Measurements from ENCODE around the gene B9D1.

Gene B9D1

DNA sequence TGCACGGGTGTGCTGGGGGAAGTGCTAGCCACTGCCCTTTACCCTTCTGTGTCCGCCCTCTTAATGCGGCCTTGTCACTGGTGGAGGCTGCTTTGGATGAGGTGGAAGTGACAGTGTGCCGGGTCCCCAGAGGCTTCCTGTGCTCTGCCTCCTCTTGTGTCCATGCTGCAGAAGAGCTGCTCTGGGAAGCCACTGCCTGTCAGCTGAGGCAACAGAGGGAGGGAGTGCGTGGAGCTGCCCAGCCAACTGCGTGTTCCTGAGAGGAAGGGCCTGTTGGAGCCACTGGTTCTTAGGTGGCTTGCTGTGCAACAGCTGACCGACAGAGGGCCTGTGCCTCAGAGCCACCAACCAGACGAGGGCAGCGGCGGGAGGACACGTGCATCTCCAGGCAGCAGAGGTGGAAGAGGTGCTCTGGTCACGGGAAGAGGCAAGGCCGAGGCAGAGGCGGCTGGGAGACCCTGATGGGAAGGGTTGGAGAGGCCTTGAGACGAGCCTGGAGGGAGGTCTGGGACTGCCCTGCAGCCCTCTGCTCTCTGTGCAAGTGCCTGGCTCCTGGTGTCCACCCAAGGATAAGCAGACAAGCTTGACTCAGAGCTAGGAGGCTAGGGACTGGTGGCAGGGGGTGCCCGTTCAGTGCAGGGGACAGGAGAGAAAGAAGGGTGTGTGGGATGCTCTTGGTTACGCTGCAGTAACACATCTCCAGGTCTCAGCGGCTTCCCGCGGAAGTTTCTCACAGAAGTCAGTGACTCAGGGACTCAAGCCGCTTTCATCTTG is 25.4 kb downstream of the B9D1 start:
- DNase-seq, result no peak

DNA sequence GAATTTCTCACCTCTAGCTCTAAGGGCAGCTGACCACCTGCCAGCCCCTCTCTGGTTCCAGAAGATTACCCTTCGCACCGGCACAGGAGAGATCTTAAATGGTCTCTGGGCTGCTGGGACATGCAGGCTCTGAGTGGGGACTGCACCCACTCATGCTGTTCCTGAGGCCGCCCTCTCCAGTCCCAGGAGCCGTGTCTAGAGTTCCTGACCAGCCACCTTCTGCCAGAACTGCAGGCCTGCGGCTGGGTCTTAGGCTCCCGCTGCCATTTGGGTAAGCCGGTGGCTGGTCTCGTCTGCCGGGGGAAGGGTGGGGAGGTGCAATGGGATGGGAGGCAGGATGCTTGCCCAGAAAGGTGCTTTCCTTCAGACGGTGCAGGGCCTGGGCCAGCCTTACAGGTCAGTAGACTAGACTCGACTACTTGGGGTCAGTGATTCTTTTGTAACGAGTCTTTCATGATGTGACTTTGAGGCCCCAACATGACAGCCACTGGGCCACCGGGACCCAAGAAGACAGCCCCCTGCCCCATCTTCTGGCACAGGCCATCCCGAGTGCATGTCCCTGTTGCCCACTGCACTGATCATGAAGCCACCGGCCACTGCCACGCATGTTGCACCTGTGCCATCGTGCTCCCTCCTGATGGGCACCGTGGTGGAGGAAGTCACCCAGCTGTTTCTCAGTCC is 26.4 kb downstream of the B9D1 start:
- no peak for DNase-seq

DNA sequence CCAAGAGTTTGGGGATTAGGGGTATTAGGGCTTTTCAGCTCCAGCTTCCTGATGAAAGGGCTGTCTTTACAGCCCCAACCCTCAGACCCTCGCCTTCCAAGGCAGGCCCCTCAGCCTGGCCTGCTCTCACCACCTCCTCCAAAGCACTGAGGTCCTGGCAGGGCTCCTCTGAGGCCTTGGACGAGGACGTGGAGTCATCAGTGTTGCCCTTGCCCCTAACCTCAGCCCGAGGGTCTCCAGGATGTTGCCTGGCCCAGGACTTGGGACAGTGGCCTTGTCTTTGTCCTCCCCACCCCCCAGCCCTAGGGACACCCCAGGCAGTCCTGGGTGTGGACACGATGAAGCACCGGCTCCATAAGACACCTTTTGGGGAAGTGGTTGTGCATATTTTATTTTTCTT is 28.2 kb downstream of the B9D1 start:
- DNase-seq, result no peak

DNA sequence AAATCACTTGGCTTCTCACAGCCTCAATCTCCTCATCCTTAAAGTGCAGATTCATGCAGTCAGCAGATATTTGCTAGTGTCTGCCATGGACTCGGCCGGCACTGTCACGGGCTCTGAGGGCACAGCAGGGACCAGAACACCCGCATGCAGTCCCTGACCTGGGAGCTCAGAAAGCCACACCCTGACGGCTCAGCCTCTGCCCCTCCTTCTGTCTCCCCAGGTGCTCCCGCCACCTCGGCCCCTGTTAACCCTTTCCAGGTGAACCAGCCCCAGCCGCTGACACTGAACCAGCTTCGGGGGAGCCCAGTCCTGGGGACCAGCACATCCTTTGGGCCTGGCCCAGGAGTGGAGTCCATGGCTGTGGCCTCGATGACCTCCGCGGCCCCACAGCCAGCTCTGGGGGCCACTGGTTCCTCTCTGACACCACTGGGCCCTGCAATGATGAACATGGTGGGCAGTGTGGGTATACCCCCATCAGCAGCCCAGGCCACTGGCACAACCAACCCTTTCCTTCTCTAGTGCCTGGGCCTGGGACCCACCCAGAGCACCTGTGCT is 28.7 kb downstream of the B9D1 start:
- DNase-seq, result no peak

- DNase-seq, result no peak
These were observed 29.4 kb downstream of the B9D1 start for GRCh38 chr17:19333132-19333440.

DNA sequence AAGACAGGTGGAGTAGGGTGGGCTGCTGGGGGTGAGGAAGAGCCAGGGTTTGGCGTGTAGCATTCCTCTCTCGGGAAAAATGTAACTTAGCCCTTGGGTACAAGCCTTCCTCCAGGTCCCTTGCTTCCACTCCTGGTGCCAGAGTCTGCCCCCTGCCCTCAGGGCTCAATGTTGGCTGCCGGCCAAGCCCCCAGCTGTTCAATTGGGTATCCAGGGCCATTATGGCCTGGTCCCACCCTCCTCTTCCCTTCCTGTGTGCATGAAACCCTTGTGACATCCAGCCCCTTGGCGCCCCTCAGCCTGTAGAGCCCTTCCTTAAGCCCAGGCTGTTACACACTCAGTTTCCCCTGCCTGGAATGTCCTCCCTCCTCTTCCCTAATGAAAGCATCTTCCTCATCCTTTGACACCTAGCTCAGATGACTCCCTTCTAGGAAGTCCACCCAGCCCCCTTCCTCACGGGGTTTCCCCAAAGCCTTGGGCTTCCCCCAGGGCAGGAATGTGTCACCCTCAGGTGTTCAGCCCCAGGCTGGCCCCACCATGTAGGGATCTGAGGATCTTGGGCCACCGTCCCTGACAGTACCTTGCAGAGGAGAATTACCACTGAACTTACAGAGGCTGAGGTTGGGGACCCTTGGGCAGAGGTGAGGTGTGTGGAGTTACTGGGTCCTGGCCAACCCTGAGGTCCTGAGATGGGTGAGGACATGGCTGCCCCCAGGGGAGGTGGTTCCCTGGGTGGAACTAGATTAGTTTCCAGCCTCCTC is 30.0 kb downstream of the B9D1 start:
- DNase-seq, result no peak

GRCh38 chr17:19331543-19332245 is 30.8 kb downstream of the B9D1 start:
- no peak for DNase-seq

DNA sequence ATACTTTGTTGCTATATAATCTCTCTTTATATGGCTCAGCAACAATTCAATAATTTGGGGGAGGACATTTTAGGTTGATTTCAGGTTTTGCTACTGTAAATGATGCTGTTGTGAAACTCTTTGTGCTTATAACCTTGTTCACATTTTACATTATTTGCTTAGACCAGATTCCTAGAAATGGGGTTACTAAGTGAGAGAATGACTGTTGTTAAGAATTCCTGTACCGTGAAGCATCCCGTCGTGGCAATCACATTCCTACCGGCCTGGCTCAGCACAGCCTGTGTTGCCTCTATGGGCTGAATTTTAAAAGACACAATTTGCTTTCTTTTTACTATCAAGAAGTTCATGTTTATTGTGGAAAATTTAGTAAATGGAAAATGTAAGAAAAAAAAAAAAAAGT is 31.4 kb downstream of the B9D1 start:
- DNase-seq, result no peak

DNA sequence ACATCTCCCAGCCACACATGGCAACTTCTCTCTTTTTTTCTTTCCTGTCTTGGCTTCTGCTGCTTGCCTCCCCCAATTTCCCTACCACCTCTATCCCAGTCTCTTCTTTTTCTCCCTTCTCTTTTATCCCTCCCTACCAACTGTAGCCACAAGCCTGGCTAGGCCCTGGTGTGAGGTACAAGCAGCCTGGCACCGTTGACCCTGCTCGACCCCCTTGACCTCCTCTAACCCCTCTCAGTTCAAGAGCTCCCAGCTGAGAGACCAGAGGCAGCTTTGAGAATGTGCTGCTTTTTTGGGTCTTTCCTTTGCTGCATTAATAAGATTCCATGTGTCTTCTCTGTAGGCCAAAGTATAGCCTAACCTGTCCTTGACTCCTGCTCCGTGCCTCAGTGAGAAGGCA is 32.3 kb downstream of the B9D1 start:
- DNase-seq, result no peak

- no peak for DNase-seq
These were observed 32.7 kb downstream of the B9D1 start for GRCh38 chr17:19329839-19330238.

GRCh38 chr17:19329136-19329535 is 33.4 kb downstream of the B9D1 start:
- no peak for DNase-seq

DNA sequence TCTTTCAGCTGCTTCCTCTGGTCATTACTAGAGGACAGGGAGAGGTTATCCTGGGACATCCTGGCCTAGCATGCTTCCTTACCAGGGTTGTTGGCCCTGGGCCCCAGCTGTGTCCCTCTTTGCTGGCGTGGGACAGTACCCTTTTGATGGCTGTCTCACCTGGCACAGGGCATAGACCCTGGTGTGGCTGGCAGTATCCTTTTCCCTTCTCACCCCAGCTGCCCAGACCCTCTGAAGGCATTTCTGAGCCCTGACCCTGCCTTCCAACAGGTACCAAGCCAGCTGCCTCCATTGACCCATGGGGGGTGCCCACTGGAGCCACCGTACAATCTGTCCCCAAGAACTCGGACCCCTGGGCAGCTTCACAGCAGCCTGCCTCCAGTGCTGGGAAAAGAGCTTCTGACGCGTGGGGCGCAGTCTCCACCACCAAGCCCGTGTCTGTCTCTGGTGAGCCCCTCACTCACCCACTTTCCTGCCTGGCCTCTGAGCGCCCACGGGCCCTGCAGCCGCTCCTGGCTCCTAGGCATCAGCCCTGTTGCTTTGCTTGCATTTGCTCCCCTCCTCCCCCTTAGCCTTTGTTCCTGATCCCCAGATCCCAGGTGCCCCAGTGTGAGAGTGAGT is 34.0 kb downstream of the B9D1 start:
- no peak for DNase-seq

DNA sequence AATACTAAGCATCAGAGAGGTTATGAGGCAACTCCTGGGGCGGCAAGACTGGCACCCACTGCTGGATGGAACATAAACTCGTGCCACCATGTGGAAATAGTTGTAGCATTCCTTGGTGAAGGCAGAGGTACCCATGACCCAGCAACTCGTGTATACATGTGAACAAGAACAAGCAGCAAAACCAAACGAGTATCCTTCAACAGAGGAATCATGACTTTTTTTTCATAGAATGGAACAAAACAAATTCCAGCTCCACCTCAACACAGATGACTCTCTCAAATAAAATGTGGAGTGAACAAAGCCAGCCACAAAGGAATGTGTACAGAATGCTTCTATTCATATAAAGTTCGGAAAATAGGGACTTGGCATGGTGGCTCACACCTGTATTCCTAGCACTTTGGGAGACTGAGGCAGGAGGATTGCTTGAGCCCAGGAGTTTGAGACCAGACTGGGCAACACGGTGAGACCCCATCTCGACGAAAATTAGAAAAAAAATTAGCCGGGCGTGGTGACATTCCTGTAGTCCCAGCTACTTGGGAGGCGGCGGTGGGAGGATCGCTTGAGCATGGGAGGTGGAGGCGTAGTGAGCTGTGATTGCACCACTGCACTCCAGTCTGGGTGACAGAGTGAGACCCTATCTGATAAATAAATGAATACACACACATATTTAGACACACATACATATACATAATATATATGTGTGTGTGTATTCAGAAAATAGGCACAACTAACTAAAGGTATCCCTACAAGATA is 35.3 kb downstream of the B9D1 start:
- DNase-seq, result no peak

DNA sequence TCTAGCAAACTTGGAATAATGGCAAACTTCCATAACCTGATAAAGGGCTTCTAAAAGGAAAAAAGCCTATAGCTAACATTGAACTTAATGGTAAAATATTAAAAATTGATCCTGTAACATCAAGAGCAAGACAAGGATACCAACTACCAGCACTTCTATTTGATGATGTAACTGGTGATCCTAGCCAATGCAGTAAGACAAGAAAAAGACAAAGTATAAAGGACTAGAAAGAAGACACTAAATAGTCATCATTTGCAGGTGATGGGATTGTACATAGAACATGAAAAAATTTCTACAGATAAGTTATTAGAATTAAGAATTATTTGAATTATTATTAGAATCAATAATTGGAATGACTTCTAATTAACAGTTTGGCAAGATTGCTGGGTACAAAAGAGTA is 37.0 kb downstream of the B9D1 start:
- DNase-seq, result no peak

GRCh38 chr17:19322861-19323260 is 39.7 kb downstream of the B9D1 start:
- DNase-seq, result no peak

GRCh38 chr17:19322129-19322505 is 40.4 kb downstream of the B9D1 start:
- DNase-seq, result no peak

- no peak for DNase-seq
These were observed 40.9 kb downstream of the B9D1 start for GRCh38 chr17:19321481-19322128.

DNA sequence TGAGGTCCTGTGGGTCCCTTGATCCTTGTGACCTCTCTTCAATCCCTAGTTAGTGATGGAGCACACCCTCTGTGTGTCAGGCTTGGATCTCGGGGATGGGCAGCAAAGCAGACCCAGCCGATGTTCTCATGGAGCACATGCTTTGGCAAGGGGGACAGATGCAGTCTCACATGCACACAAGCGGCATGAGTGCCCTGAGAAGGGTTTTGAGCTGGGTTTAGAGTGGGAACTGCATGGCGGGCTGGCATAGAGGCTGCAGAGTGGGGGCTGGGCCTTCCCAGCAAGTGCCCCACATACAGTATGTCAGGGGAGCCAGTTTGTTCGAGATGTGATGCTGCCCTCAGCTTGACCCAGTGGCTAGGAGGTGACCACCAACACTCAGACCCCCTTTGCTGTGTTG is 41.6 kb downstream of the B9D1 start:
- no peak for DNase-seq

DNA sequence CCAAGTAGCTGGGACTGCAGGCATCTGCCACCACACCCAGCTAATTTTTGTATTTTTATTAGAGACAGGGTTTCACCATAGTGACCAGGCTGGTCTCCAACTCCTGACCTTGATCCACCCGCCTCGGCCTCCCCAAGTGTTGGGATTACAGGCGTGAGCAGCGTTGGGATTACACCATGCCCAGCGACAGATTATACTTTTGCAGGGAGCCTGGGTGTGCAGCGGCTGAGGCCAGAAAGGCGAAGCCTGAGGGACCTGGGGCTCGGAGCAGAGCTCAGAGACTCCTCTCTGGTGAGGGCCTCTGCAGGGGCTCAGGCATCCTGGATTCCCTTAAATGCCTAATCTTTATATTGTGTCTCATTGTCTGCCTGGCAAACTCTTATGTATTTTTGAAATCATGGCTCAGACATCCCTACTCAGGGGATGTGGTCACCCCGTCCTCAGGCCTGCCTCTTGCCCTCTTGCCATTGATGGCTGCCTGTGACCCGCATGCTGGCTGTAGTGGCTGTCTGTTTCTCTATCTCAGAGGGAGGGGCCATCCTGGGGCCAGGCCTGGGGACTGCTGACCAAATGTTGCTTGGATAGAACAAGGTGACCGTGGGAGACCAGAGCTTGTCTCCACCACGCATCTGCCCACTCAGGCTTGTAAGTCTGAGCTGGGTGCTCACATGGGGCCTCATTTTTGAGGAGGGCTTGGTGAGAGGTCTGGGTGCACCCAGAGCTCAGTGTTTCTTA is 42.6 kb downstream of the B9D1 start:
- no peak for DNase-seq

DNA sequence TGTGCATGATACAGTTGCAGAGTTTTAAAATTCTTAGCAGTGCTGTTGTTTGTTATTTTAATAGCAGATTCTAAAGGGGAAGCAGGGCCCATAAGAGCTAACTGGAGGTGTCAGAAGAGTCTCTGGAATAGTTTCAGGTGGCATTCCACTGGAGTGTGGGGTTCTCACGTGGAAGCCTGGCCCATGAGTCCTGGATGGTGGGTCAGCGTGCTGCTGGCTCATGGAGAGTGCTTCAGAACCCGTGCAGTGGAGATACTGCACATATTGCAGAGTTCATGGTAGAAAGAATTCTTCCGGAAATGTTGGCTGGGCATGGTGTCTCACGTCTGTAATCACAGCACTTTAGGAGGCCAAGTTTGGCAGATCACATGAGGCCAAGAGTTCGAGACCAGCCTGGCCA is 43.9 kb downstream of the B9D1 start:
- no peak for DNase-seq

Measured in activated CD8-positive, alpha-beta memory T cell treated with anti-CD3 and anti-CD28 coated beads for 24 hours (primary cell).